Transverse colon (tissue), 4 donors: ENCODE results near the gene CNPY4. TPM values are rescaled to one million over a fixed set of nuclear protein-coding genes. Genes with fewer than 3 reads are reported as not detected.

Source experiments
- DNase-seq: peaks from one replicate; pipeline ENCODE4 v3.0.0-alpha.2; 2019
- H3K27ac ChIP-seq, 4 donors: fragments of 200-600 bp; sonication (generic); 2 replicates each; pipeline ENCODE4 v1.5.1; 2016 to 2018; ENCODE audit warnings: inconsistent platforms in 4 of 4
- H3K27me3 ChIP-seq: fragments of 200-600 bp; sonication (generic); 2 replicates; pipeline ENCODE4 v1.5.1; 2017; ENCODE audit warnings: inconsistent platforms
- H3K36me3 ChIP-seq, 4 donors: fragments of 200-600 bp; sonication (generic); 2 replicates each; pipeline ENCODE4 v1.5.1; 2017 to 2019; ENCODE audit warnings: inconsistent platforms in 4 of 4
- H3K4me1 ChIP-seq, 4 donors: fragments of 200-600 bp; sonication (generic); 2 replicates each; pipeline ENCODE4 v1.5.1; 2017 to 2020; ENCODE audit warnings: inconsistent platforms in 4 of 4
- H3K4me3 ChIP-seq, 4 donors: fragments of 200-600 bp; sonication (generic); 1 replicate in 1 of 4; 2 replicates in 3 of 4; pipeline versions ENCODE4 v1.5.1 to v1.6.1; 2017 to 2019; ENCODE audit warnings: inconsistent platforms in 4 of 4
- H3K9me3 ChIP-seq, 2 donors: fragments of 200-600 bp; sonication (generic); 2 replicates each; pipeline ENCODE4 v1.5.1; 2017 to 2019; ENCODE audit warnings: inconsistent platforms in 2 of 2
- CTCF ChIP-seq, 5 experiments: fragments of 200-600 bp in 3 of 5; fragments of 450-650 bp in 2 of 5; sonication (generic) in 3 of 5; IDR thresholded peaks; 1 replicate in 2 of 5; 2 replicates in 3 of 5; pipeline ENCODE4 v1.5.1; 2016 to 2017; ENCODE audit warnings: antibody characterized with exemption in 5 of 5, inconsistent platforms in 3 of 5, mild to moderate bottlenecking in 2 of 5, moderate library complexity in 1 of 5
- EP300 ChIP-seq: sonication (generic); formaldehyde crosslinking; IDR thresholded peaks from one replicate; pipeline ENCODE4 v1.6.1; 2017; ENCODE audit warnings: antibody characterized with exemption, low read depth
- POLR2A ChIP-seq: fragments of 450-650 bp; IDR thresholded peaks from one replicate; pipeline ENCODE4 v1.6.1; 2016; ENCODE audit warnings: antibody characterized with exemption, mild to moderate bottlenecking, moderate library complexity
- POLR2AphosphoS5 ChIP-seq, 3 donors: sonication (generic); formaldehyde crosslinking; IDR thresholded peaks; one replicate each; pipeline ENCODE4 v1.6.1; 2016; ENCODE audit warnings: antibody characterized with exemption in 3 of 3
- WGBS, 2 donors: methylation state at CpG; one replicate each; pipeline ENCODE4 v1.1.5; 2018; ENCODE audit warnings: low coverage in 1 of 2; 5-methylcytosine and 5-hydroxymethylcytosine counted together
- in situ Hi-C, 4 donors: fragments of 200-750 bp; cut with MboI; loops; one replicate each; pipeline versions ENCODE4 v1.15.0 to v1.15.1; 2017; ENCODE audit warnings: low sequenced_read_pairs in 3 of 4, low pct_ligation_motif_present in 1 of 4, low pct_unique_long_range_greater_than_20kb in 1 of 4
- intact Hi-C: fragments of 100-400 bp; cut with DNase I; formaldehyde crosslinking; loops from one replicate; pipeline ENCODE4 v1.15.1; 2023; ENCODE audit warnings: low total_unique reads
- total RNA-seq, 4 donors: library from RNA; depleted of rRNA; stranded (reverse); fragments of >200 nt; gene quantifications; one replicate each; pipeline ENCODE4 v1.1.0, GENCODE V29; 2016

The CNPY4 gene
- total RNA-seq, 4 donors from 2014 or later = 4.9 to 9.4 (median 7.0) TPM

- intact Hi-C loops = loop anchor here (5.0 kb wide), 1 partner anchor 40 kb away; the partner anchor contains the start of gene MBLAC1
Measured at GRCh38 chr7:100087055-100087750, 32.2 kb upstream of the CNPY4 start.

GRCh38 chr7:100088095-100088620, 31.3 kb upstream of the CNPY4 start:
- intact Hi-C loops (loop anchor here (5.0 kb wide), 1 partner anchor 39 kb away; the partner anchor contains the start of gene MBLAC1), in situ Hi-C loops (no loop called here)
- Histone ChIP-seq H3K27me3 (no peaks in the 10 kb centered on the region), H3K4me1 (peaks cover 13 to 21% (median 19%) of the 10 kb centered on the region in 4 donors), H3K9me3 (no peaks in the 10 kb centered on the region), H3K4me3 (peak overlapping the region; percentile 66 to 90 (median 78)), H3K27ac (peak overlapping the region; percentile 89 to 93 (median 92)), H3K36me3 (peaks cover 0 to 4% (median 2%) of the 10 kb centered on the region in 4 donors)
- 74 to 81% methylated on average over 6 to 11 of the region's 11 CpGs for WGBS, 2 donors
- TF ChIP-seq POLR2AphosphoS5 (IDR thresholded peaks at IDR 0.05) = no peak
- TF ChIP-seq POLR2A = no peak
- no peak for TF ChIP-seq CTCF (IDR thresholded peaks at IDR 0.05)
- no peak for TF ChIP-seq EP300
- no peak for DNase-seq

More at GRCh38 chr7:100087055-100087750, 32.2 kb upstream of the CNPY4 start:
- in situ Hi-C loops = no loop called here
- no peaks in the 10 kb centered on the region for H3K27me3 ChIP-seq
- peak; percentile 80 to 95 (median 90) for TF ChIP-seq POLR2AphosphoS5 (IDR thresholded peaks at IDR 0.05)
- no peak for TF ChIP-seq CTCF (IDR thresholded peaks at IDR 0.05)
- peak; percentile 79 for TF ChIP-seq EP300
- H3K9me3 ChIP-seq = no peaks in the 10 kb centered on the region
- peaks cover 0 to 4% (median 0%) of the 10 kb centered on the region in 4 donors for H3K36me3 ChIP-seq
- peak overlapping the region; percentile 89 to 93 (median 92) for H3K27ac ChIP-seq
- 67 to 69% methylated on average over 8 to 10 of the region's 10 CpGs for WGBS, 2 donors
- no peak overlapping the region for H3K4me3 ChIP-seq
- no peak for DNase-seq
- peaks cover 16 to 29% (median 26%) of the 10 kb centered on the region in 4 donors for H3K4me1 ChIP-seq

GRCh38 chr7:100088621-100089457, 30.6 kb upstream of the CNPY4 start, which contains the start of gene COPS6:
TSS of gene COPS6 (plus strand) at chr7:100088969. CDS start at chr7:100088991, 22 bp downstream.
- in situ Hi-C loops (no loop called here), intact Hi-C loops (loop anchor here (5.0 kb wide), 1 partner anchor 38 kb away; the partner anchor contains the start of gene MBLAC1)
- H3K4me3 ChIP-seq = peak within 1 kb of the TSS; percentile 66 to 90 (median 78)
- H3K9me3 ChIP-seq = no peaks in the 10 kb centered on the region
- no peaks in the 10 kb centered on the region for H3K27me3 ChIP-seq
- peaks cover 13 to 21% (median 19%) of the 10 kb centered on the region in 4 donors for H3K4me1 ChIP-seq
- peak; percentile 88 for DNase-seq
- TF ChIP-seq EP300 (no peak), POLR2A (peak; percentile 76), CTCF (IDR thresholded peaks at IDR 0.05) (no peak), POLR2AphosphoS5 (IDR thresholded peaks at IDR 0.05) (peak; percentile 91 to 96 (median 92))
- 0 to 1% methylated on average over 4 to 67 of the region's 68 CpGs for WGBS, 2 donors
- H3K36me3 ChIP-seq = peaks cover 0 to 9% (median 2%) of the 10 kb centered on the region in 4 donors
- peak within 1 kb of the TSS; percentile 89 to 93 (median 92) for H3K27ac ChIP-seq
